ENCODE measurements around the gene SPG21.

SPG21 gene

DNA sequence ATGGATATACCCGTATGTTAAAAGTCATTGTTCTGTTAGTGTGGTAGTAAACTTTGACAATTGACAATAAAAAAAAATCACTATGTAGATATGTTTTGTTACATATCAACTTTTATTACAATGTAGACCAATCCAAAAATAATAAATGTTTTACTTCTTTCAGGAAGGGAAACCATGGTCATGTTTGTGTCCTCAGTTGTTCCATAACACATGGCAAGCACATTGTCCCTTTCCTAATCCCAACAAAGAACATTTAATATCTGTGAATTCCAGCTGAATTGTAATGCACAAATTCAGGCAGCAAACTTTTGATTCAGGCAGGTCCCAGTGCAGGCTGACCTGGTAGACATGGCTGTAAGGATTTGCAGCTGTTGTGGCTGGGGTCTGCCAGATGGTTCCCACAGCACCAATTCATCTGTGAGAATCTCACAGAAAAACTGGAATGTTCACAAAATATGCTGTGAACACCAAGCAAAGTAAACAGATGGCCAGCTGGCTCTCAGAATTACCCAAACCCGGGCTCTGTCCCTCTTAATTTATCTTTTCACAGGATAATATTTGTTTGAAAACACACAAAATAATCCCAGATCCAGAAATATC is 1.9 kb upstream of the SPG21 start:
- no peak for DNase-seq (ENCODE audit: low read depth)

DNA sequence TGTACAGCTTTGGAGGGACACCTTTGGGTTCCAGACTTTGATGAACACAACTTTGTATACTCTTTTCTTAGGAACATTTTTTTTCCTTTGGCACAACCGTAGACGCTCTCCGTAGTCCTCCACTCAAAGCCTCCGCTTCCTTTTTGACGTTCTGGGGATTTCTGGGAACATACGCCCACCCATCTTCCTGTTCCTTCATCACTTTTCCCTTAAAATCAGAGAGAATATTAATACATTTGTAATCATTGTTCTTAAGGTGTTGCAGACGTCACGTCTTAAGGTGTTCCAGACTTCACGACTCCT is 405 bp upstream of the SPG21 start:
- no peak for DNase-seq (ENCODE audit: low read depth)

- no peak for DNase-seq (ENCODE audit: low read depth)
Observed at GRCh38 chr15:64987136-64987535, 2.6 kb downstream of the SPG21 start.

GRCh38 chr15:64985366-64986033 is 4.2 kb downstream of the SPG21 start:
- DNase-seq (ENCODE audit: low read depth): no peak

DNA sequence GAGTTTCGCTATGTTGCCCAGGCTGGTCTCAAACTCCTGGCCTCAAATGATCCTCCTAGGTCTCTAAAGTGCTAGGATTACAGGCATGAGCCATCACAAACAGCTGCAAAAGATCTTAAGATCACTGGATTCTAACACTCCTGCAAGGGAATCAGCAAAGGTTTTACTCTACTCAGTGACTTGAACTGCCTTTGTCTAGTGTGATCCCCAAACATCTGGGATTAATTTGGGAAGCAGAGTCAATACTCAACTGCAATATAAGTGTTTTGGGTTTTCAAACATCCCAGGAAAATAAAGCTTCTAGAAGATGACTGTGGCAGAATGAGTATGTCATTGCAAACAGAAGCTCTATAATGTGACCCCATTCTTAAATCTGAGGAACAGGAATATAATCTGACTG is 7.2 kb downstream of the SPG21 start:
- no peak for DNase-seq (ENCODE audit: low read depth)

DNA sequence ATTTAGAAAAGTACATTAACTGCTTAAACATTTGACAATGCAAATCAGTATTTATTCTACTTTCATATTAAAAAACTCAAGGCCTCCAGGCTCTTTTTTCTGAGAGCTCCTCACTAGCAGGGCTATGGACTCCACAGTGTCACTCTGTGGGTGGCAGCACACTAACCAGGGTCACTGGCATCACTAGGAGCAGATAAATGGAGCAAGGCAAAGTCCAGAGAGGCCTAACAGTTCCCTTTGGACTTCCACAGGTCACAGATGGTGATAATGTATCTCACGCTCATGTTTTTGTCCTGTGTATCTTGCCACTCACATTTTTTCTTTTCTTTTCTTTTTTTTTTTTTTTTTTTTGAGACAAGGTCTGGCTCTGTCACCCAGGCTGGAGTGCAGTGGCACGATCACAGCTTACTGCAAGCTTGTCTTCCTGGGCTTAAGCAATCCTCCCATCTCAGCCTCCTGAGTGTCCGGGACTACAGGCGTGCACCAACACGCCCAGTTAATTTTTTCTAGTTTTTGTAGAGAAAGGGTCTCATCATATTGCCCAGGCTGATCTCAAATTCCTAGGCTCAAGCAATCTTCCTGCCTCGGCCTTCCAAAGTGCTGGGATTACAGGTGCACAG is 7.8 kb downstream of the SPG21 start:
- no peak for DNase-seq (ENCODE audit: low read depth)

DNA sequence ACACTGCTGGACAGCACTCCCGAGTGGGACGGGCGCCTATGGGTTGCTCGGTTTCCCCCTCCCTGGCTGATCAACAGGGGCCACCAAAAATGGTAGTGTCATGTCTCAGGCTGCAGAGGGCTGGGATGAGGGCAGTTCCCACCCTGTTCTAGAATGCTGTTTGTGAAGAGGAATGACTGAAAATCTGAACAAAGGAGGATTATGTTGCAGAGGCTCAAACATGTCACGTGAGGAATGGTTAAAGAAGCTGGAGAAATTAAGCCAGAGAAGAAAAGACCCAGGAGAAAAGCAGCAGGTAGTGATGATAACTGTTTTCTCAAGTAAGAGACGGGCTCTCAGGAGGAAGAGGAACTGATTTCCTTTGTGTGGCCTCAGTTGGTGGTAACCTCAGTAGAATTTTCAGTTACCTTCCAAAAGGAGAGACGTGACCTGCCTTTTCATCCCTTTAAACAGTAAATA is 10.4 kb downstream of the SPG21 start:
- no peak for DNase-seq (ENCODE audit: low read depth)

- no peak for DNase-seq (ENCODE audit: low read depth)
Observed at GRCh38 chr15:64975390-64975789, 14.3 kb downstream of the SPG21 start.

GRCh38 chr15:64970698-64971097 is 19.0 kb downstream of the SPG21 start:
- DNase-seq (ENCODE audit: low read depth): no peak

GRCh38 chr15:64969401-64969800 is 20.3 kb downstream of the SPG21 start:
- DNase-seq (ENCODE audit: low read depth): no peak

DNA sequence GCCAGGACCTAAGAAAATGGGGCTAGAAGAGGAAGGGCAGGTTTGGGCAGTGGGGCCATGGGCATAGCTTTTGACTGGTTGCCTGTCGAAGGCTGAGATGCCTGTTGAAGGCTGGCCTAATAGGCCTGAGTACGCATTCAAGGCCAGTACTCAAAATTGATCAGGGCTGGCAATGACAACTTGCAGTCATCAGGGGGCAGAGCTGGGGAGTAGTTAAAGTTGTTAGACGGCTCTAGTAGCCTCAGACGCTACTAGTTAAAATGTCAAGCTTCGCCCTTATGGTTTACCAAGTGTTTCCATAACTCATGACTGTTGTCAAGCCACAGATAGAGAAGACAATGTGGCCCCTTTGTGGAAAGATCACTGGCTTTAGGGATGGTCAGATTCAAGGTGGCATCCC is 28.7 kb downstream of the SPG21 start:
- DNase-seq (ENCODE audit: low read depth): no peak

DNA sequence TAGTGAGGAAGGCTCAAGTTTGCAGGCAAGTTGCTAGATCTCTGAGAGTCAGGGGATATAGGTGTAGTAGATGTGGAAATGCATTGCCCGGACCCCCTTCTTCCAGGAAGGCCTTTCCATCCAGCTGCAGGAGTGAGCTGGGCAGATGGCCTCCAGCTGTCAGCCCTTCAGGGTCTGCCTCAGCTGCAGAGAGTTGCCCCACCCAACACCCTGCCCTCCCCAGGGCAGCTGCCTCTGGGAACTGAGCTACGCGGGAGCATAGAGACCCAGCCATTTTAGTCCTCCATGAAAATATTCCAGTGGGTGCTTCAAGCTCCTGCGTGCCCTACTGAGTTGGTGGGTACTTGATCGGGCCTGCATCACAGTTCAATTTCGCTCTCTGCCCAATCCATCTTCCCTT is 29.6 kb downstream of the SPG21 start:
- no peak for DNase-seq (ENCODE audit: low read depth)

DNA sequence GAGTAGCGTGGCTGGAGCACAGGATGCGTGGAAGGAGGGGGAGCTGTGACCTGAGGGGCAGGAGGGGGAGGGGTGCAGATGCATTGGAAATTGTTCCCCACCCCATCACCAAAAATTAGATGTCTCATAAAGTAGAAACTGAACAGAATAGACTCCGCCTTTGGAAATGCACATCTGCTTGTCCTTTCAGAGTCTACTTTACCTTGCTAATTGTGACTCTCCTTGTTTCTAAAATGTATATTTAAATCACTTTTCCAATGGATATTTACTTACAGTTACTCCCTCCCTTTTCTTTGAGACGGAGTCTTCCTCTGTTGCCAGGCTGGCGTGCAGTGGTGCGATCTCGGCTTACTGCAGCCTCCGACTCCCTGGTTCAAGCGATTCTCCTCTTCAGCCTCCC is 30.6 kb downstream of the SPG21 start:
- DNase-seq (ENCODE audit: low read depth): no peak

- no peak for DNase-seq (ENCODE audit: low read depth)
Observed at GRCh38 chr15:64954395-64954794, 35.3 kb downstream of the SPG21 start.

DNA sequence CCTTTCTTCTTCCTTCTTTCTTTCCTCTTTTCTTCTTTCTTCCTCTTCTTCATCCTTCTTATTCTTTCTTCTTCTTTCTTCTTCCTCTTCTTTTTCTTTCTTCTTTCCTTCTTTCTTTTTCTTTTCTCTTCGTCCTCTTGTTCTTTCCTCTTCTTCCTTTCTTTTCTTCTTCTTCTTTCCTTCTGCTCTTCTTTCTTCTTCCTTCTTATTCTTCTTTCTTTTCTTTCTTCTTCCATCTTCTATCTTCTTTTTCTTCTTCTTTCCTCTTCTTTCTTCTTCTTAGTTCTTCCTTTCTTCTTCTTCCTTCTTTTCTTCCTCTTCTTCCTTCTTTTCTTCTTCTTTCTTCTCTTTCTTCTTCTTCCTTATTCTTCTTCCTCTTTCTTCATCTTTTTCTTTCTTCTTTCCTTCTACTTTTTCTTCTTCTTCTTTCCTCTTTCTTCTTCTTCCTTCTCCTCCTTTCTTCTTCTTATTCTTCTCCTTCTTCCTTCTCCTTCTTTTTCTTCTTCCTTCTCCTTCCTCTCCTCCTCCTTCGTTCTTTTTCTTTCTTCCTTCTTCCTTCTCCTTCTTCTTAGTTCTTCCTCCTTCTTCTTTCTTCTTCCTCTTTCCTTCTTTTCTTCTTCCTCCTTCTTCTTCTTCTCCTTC is 37.8 kb downstream of the SPG21 start:
- DNase-seq (ENCODE audit: low read depth): no peak

DNA sequence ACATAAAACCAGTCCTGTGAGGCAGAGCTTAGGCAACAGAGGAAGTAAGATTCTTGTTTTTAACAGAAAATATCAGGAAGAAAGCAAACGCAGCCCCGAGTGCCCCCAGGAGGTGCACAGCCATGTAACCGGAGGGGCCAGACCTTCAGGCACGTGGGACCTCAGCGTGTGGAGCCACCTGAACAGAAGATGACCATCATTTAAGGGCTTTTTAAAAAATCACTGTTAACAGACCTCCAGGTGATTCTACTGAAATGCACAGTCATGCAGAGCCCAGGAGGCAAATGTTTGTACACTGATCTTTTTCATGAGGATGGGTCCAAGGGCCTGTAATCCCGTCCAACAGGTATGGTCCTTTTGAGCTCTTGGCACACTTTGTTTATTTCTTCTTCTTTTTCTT is 38.8 kb downstream of the SPG21 start:
- no peak for DNase-seq (ENCODE audit: low read depth)

DNA sequence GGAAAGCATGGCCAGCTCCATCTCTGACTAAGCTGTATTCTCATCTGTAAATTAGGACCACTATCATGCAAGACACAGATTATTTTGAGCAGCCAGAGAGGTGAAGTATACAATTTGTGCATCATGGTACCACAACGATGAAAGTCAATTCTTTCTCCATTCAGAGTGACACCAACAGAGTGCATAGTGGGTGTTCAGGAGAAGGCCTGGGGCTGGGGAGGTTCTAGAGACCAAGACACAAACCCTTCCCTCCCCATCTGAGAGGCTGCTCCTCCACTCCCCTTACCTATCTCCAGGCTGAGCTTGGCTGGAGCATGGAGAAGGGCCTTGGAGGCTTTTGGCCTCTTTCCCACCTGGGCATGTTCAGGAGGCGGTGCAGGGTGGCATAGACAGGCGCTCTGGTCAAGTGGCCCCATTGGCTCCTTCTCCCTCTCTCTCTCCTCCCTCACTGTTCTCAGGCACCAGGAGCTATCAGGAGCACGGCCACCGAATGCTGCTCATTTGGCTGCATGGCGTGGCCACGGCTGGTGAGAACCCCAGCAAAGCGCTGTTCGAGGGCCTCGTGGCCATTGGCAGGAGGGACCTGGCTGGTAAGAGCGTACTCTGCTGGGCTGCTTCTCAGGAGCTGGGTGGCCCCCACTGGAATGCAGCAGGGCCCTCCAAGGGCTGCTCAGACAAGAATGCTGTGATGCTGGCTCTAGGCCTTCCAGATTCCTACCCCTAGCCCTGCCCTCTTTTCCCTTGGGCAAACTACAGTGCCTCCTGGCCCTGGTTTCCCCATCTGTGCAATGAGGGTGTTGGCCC is 40.1 kb downstream of the SPG21 start:
- DNase-seq (ENCODE audit: low read depth): no peak

- DNase-seq (ENCODE audit: low read depth): no peak
Observed at GRCh38 chr15:64948916-64949315, 40.8 kb downstream of the SPG21 start.

GRCh38 chr15:64947211-64947610 is 42.5 kb downstream of the SPG21 start:
- no peak for DNase-seq (ENCODE audit: low read depth)

GRCh38 chr15:64944961-64945360 is 44.8 kb downstream of the SPG21 start:
- no peak for DNase-seq (ENCODE audit: low read depth)

DNA sequence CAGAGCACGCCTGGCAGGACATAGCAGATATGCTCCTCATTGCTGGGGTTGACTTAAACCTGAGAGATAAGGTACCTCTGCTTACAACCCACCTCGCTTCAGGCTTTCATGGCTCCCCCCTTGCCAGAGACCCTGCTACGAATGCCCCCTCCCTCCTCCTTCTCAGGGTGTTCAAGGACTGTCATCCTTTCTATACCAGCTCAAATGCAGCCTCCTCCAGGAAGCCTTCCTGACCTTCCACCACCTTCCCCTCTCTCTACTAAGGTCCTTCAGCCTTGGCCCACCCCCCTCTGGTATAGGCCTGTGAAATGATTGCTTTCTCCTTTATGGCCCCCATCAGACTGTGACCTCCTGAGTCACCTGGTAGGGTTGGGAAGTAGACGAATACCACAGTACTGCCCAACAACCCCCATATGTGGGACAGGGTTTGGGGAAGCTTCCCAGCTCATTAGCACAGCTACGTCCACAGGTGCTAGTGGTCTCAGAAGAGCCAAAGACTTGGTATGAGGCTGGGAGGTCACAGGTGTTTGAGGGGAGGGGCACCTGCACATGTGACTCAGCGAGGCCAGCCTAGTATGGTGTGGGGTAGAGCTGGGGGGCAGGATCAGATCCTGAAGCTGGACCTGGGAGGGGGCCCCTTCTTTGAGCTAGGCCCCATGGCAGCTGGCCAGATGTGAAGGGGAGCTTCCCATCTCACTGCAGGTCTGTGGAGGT is 46.0 kb downstream of the SPG21 start:
- no peak for DNase-seq (ENCODE audit: low read depth)

GRCh38 chr15:64942356-64942755 is 47.4 kb downstream of the SPG21 start:
- no peak for DNase-seq (ENCODE audit: low read depth)

Data from activated T-cell treated with anti-CD3 and anti-CD28 coated beads for 48 hours (primary cell).